Right lobe of liver (tissue), 4 donors: Measurements from ENCODE around the gene CNOT4.

Experiments used
- CTCF ChIP-seq, 4 donors: fragments of 200-600 bp in 3 of 4; fragments of 450-650 bp in 1 of 4; IDR thresholded peaks; one replicate each; pipeline versions ENCODE4 v1.5.1 to v1.8.0; 2016 to 2022; ENCODE audit warnings: antibody characterized with exemption in 4 of 4, mild to moderate bottlenecking in 2 of 4
- POLR2A ChIP-seq: fragments of 450-650 bp; IDR thresholded peaks from one replicate; pipeline ENCODE4 v1.6.1; 2017; ENCODE audit warnings: antibody characterized with exemption, mild to moderate bottlenecking
- donor health status: DM: no; HTN: no; CAD: no.
- donor health status: DM: no; HTN: no; CAD: no.
- donor health status: DM: no; HTN: yes; CAD: no.

DNA sequence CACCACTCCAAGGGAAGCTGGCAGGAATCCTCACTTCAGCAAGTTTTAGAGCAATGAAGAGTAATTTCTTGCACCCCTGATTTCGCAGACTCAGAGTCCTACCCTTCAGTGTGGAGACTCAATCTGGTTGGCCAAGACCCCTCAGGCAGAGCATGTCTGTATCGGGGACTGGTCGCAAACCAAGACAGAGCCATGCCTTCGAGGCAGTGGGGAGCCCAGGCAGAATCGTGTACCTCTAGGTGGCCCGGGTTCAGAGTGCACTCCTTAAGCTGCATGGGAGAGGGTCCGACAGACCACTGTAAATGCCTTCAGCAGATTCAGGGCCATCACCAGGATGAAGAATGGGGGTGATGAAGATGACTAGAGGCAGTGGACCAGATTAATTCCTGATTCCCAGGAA is 181.4 kb downstream of the CNOT4 start:
- no peak for TF ChIP-seq POLR2A
- TF ChIP-seq CTCF (IDR thresholded peaks at IDR 0.05), result no peak
